ENCODE data around the gene IKBKG.

DNA sequence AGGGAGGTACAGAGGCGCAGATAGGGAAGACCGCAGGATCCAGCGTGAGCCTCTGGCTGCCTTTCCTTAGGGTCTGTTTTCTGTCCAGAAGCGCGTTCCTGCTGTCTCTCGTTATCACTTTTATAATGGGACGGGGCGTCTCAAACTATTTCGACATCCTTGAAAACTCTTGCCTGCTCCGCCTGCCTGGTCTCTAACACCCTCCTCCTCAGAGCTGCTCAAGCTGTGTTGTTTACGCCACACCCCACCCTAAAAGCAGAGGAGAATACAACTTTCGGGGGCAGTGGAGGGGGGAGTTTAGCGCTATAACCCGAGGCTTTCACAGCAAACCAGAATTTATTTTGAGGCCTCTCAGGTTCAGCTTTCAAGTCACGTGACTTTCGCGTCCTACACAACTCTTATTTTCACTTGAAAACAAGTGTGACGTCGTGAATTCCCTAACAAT is 30.7 kb upstream of the IKBKG start:
- TF ChIP-seq, protein P1, sequence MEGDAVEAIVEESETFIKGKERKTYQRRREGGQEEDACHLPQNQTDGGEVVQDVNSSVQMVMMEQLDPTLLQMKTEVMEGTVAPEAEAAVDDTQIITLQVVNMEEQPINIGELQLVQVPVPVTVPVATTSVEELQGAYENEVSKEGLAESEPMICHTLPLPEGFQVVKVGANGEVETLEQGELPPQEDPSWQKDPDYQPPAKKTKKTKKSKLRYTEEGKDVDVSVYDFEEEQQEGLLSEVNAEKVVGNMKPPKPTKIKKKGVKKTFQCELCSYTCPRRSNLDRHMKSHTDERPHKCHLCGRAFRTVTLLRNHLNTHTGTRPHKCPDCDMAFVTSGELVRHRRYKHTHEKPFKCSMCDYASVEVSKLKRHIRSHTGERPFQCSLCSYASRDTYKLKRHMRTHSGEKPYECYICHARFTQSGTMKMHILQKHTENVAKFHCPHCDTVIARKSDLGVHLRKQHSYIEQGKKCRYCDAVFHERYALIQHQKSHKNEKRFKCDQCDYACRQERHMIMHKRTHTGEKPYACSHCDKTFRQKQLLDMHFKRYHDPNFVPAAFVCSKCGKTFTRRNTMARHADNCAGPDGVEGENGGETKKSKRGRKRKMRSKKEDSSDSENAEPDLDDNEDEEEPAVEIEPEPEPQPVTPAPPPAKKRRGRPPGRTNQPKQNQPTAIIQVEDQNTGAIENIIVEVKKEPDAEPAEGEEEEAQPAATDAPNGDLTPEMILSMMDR (conservative IDR thresholded peaks at IDR 0.05; ENCODE audit: low read depth, low read length): no peak
- TF ChIP-seq EZH2 (IDR thresholded peaks at IDR 0.05; ENCODE audit: low read length, unreplicated experiment): no peak
- no peak for TF ChIP-seq EZH2phosphoT487 (IDR thresholded peaks at IDR 0.05; ENCODE audit: borderline replicate concordance, low read length)

Data from PC-3 (cell line).